GM10266 (cell line): ENCODE results near the gene FFAR2.

Experiments
- DNase-seq: peaks from one replicate; pipeline ENCODE4 v3.0.0; 2012; ENCODE audit errors: extremely low spot score
- TF ChIP-seq, protein P1 (sequence below): IDR thresholded peaks from 2 replicates; pipeline ENCODE4 v1.5.1; 2012; ENCODE audit warnings: mild to moderate bottlenecking, low read depth; ENCODE audit not compliant: control insufficient read depth, insufficient read depth; ENCODE audit errors: missing control alignments

FFAR2 gene

DNA sequence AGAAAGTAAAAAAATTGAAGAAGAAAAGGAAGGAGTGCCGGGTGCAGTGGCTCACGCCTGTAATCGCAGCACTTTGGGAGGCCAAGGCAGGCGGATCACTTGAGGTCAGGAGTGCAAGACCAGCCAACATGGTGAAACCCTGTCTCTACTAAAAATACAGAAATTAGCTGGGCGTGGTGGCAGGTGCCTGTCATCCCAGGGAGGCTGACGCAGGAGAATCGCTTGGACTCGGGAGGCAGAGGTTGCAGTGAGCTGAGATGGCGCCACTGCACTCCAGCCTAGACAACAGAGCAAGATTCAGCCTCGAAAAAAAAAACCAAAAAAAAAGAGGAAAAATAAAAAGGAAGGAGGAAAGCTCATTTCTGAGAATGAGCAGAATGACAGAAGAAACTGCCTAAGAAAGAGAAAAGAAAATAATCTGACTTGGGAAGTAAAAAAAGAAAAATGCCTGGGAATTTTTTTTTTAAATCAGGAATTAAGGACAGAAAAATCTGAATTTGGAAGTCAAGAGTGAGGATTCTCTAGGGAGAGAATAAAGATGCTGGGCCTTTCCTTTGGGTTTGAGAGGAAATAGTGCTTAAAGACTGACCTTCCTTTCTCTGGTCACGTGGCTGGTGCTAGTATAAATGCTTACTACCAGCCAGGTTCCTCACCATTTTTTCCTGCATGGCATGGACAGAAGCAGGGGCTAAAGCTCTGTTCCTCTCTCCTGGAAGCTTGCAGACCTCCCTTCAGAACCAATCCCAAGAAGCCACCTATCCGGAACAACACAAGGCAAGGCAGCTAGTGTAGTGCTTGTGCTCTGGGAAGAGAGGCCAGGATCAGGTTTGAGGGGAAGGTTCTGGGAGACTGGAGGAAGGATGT lies at the start of gene FFAR2:
FFAR2 (plus strand) TSS at position 652 of the 864 bp plus-strand sequence. CDS start 1,458 bp downstream, outside the sequence.
- DNase-seq, result no peak
- TF ChIP-seq, protein P1, sequence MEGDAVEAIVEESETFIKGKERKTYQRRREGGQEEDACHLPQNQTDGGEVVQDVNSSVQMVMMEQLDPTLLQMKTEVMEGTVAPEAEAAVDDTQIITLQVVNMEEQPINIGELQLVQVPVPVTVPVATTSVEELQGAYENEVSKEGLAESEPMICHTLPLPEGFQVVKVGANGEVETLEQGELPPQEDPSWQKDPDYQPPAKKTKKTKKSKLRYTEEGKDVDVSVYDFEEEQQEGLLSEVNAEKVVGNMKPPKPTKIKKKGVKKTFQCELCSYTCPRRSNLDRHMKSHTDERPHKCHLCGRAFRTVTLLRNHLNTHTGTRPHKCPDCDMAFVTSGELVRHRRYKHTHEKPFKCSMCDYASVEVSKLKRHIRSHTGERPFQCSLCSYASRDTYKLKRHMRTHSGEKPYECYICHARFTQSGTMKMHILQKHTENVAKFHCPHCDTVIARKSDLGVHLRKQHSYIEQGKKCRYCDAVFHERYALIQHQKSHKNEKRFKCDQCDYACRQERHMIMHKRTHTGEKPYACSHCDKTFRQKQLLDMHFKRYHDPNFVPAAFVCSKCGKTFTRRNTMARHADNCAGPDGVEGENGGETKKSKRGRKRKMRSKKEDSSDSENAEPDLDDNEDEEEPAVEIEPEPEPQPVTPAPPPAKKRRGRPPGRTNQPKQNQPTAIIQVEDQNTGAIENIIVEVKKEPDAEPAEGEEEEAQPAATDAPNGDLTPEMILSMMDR, result no peak

DNA sequence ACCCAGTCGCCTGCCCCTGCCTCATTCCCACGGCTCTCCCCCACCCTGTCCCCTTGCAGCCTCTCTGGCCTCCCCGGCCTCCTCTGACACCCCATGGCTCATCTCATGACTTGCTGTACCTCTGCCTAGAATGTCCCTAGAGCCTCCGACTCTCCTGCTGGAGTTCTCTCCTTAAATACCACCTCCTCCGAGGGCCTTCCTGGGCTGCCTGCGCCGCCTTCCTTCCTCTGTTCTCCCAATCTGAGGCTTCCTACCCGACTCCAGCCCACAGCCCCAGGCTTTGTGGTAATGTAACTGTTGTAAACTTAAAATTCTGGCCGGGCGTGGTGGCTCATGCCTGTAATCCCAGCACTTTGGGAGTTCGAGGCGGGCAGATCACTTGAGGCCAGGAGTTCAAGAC lies 49.5 kb upstream of the FFAR2 start:
- TF ChIP-seq, protein P1, result no peak
- DNase-seq, result no peak

DNA sequence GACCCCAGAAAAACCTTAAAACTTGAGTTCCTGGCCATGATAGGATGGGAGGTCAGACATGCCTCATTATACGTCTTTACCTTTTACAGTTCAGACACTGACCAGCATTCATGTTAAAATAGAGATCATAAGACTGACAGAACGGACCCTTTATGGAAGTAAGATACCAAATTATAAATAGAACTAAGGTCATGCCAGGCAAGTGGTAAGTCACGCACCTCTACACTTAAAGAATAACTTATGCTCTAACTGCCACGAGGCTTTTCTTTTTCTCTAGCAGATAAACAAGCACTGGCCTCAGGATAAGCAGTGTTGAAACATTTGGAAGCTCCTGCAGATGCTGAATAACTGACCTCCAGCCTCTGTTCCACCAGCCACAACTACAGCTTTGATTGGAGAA lies 48.8 kb upstream of the FFAR2 start:
- DNase-seq, result no peak
- TF ChIP-seq, protein P1, result no peak

- no peak for DNase-seq
- TF ChIP-seq, protein P1, result no peak
Measured at GRCh38 chr19:35399948-35400772, 47.9 kb upstream of the FFAR2 start.

GRCh38 chr19:35400773-35401100 lies 47.3 kb upstream of the FFAR2 start:
- TF ChIP-seq, protein P1, result no peak
- DNase-seq, result no peak

DNA sequence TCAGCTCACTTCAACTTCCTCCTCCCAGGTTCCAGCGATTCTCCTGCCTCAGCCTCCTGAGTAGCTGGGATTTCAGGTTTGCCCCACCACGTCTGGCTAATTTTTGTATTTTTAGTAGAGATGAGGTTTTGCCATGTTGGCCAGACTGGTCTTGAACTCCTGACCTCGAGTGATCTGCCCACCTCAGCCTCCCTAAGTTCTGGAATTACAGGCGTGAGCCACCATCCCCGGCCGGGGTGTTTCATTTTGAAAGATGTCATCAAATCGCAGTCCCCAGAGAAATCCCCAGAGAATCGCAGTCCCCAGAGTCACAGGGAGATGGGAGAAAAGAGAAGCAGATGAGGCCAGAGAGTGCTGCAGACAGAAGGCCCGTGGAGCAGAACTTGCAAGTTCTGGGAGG lies 46.6 kb upstream of the FFAR2 start:
- peak; percentile 49 for DNase-seq

- DNase-seq, result no peak
- TF ChIP-seq, protein P1, result no peak
Measured at GRCh38 chr19:35403116-35403760, 44.8 kb upstream of the FFAR2 start.
